ENCODE measurements around the gene POLR2E.

DNA sequence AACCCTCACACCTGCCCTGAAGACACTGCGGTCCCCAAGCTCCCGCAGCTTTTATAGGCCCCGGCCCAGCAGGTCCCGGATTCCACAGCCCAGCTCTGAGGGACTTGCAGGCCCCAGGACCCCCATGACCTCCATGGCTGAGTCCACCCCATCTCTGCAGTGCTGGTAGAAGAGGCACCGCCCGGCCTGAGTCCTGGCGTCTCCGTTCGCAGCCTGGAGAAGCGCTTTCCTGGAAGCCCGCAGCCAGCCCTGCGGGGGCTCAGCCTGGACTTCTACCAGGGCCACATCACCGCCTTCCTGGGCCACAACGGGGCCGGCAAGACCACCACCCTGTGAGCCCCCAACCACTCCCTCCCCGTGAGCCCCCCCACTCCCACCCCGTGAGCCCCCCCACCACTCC, 46.1 kb downstream of the POLR2E start:
- TF ChIP-seq, protein P1, sequence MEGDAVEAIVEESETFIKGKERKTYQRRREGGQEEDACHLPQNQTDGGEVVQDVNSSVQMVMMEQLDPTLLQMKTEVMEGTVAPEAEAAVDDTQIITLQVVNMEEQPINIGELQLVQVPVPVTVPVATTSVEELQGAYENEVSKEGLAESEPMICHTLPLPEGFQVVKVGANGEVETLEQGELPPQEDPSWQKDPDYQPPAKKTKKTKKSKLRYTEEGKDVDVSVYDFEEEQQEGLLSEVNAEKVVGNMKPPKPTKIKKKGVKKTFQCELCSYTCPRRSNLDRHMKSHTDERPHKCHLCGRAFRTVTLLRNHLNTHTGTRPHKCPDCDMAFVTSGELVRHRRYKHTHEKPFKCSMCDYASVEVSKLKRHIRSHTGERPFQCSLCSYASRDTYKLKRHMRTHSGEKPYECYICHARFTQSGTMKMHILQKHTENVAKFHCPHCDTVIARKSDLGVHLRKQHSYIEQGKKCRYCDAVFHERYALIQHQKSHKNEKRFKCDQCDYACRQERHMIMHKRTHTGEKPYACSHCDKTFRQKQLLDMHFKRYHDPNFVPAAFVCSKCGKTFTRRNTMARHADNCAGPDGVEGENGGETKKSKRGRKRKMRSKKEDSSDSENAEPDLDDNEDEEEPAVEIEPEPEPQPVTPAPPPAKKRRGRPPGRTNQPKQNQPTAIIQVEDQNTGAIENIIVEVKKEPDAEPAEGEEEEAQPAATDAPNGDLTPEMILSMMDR (conservative IDR thresholded peaks at IDR 0.05): no peak
- no peak for TF ChIP-seq EZH2 (IDR thresholded peaks at IDR 0.05; ENCODE audit: low read depth)
